Stimulated activated naive CD4-positive, alpha-beta T cell treated with Interleukin-2 at 50 U/mL for 16 hours (primary cell): ENCODE data around the gene CEP68.
"Not testable (repeated sequence)": the region's sequence is repeated elsewhere in the genome, so short reads cannot be mapped to it uniquely, and the experiment has no call there.

Source experiments
- DNase-seq: peaks from one replicate; lab custom pipeline; 2025; lab: John Stamatoyannopoulos, UW

Gene CEP68

DNA sequence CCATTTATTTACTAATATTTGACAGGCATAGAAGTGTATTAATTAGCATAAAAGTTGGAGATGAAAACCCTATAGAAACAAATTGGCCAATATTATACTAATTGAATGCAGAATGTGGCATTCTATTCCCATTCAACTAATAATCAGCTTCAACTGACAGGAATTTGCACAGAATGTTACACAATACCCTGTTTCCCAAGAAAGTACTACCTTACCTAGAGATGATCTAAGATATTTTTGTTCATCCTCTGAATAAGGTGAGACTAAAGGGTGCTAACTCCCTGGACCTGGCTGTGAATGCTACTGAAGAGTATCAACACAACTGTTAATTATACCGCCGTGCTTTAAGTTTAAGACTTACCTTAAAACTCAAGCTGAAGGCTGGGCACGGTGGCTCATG lies 28.9 kb downstream of the CEP68 start:
- no peak for DNase-seq

DNA sequence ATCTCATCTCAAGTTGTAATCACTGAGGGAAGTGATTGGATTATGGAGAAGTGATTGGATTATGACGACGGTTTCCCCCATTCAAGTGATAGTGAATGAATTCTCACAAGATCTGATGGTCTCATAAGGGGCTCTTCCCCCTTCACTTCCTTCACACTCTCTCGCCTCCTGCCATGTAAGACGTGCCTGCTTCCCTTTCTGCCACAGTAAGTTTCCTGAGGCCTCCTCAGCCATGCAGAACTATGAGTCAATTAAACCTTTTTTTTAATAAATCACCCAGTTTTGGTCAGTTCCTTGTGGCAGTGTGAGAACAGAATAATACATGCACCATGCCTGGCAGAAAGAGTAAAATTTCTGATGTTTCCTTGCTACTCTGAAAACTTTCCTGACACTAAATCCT lies 36.6 kb downstream of the CEP68 start:
- no peak for DNase-seq

DNA sequence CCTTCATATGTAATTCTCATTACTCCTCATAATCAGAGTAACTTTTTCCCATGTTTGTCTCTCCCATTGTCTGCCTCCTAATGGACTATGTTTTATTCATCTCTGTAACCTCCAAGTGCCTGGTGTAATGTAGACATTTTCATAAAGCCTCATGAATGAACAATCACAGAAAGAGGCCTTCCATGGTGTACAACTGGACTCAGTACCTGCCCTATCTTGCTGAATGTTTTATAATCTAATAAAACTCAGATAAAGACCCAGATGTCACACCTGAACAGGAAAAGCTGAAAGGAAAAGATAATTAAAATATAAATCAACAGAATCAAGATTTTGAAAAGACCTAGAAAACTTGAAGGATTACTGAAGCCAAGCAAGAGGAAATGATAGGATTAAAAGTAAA lies 37.0 kb downstream of the CEP68 start:
- no peak for DNase-seq

DNA sequence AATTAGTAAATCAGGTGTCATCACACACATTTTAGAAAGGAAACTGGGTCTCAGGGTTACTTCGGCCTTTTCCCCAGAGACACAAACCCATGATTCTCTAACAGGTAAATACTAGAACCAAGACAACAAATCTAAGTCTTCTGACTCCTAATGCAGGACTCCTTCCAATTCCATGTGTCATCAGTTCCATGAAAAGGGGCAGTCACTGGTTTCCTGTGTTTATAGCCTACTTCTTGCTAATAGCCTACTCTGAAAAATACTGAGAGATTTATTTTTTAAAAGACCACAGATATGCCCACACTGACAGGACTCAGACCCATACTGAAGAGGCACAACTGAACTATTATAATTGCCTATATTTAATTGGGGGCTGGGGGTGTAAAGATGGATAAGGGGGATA lies 40.7 kb downstream of the CEP68 start:
- no peak for DNase-seq

DNA sequence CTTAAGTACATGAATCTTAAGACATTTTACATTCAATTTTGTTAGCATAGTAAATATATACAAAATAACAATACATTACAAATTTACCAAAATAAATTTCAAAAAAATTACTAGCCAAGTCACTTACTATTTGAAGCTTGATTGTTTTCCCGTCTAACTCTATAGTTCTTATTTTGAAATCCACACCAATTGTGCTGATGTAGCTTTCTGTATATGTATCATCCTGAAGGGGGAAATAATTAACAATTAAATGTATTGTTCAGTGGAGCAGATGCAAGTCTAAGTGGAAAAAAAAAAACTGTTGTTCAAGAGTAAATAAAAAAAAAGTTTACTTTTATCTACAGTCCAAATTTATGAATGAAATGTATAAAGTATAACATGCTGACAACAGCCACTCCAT lies 41.6 kb downstream of the CEP68 start:
- DNase-seq, result no peak

DNA sequence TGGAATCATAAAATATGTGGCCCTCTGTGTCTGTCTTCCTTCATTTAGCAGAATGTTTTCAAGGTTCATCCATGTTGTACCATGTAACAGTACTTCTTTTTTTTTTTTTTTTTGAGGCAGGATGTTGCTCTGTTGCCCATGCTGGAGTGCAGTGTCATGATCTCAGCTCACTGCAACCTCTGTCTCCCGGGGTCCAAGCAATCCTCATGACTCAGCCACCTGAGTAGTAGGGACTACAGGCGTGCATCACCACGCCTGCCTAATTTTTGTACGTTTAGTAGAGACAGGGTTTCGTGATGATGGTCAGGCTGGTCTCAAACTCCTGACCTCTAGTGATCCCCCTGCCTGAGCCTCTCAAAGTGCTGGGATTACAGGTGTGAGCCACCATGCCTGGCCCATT lies 42.5 kb downstream of the CEP68 start:
- no peak for DNase-seq

DNA sequence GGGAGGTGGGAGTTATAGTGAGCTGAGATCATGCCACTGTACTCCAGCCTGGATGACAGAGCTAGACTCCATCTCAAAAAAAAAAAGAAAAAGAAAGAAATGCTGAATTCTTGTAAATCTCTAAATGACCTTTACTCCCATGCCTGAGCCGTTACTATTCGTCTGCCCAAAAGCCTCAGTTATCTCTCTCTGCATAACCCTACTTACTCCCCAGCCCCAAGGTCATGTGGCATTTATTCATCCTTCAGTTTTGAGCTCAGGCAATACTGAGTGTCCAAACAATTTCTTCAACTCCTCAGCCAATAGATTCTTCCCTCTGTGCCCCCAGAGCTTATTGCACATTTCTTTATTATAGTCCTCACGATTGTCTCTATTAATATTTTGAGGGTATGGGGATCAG lies 44.9 kb downstream of the CEP68 start:
- DNase-seq, result no peak

DNA sequence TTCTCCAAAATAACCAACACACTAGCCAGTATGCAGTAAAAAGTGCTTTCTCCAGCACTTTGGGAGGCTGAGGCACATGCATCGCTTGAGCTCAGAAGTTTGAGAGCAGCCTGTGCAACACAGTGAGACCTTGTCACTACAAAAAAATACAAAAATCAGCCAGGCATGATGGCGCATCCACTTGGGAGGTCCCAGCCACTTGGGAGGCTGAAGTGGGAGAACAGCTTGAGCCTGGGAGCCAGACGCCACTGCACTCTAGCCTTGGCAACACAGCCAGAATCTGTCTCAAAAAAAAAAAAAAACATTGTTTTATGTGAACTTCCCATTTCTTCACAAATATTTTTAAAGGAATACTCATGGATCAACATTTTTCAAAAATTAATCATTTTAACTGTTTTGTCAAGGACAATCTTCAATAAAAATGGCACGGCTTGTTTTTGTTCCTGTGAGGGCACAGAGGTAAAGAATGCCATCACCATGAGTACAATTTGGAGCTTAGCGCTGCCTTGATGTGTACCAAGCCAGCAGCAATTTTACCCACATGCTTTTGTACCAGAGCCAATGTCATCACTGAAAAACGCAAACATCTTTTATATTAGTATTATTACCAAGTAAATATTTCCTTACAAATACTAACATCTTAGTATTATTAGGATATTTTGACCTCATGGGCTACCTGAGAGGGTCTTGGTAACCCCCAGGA lies 46.9 kb downstream of the CEP68 start:
- no peak for DNase-seq

DNA sequence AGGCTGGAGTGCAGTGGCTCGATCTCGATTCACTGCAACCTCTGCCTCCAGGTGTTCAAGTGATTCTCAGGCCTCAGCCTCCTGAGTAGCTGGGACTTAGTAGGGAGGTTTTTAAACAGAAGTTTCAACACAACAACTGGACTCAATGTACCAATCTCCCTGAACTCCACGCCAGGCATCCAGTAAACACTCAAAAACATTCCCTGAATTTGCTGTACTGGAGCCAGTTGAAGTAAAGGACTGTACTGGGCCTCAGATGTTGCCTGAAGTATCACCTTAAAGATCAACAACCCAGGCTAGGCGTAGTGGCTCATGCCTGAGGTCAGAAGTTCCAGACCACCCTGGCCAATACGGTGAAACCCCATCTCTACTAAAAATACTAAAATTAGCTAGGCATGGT lies 51.3 kb downstream of the CEP68 start:
- DNase-seq, result no peak

DNA sequence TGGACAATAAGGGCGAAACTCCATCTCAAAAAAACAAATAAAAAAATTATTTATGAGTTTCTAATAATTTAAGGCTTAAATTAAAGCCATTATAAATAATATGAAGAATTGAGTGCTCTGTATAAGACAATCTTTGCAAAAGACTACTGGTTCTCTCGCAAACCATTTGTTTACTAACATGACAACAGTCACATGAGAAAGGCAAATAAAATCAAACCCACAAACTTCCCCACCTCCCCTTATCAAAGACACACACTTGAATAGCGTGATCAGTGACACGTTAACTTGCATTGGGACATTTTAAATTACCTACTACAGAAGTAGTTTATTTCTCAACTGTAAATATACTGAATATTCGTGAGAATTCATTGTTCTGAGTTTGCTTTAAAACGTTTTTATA lies 52.6 kb downstream of the CEP68 start:
- DNase-seq, result no peak

DNA sequence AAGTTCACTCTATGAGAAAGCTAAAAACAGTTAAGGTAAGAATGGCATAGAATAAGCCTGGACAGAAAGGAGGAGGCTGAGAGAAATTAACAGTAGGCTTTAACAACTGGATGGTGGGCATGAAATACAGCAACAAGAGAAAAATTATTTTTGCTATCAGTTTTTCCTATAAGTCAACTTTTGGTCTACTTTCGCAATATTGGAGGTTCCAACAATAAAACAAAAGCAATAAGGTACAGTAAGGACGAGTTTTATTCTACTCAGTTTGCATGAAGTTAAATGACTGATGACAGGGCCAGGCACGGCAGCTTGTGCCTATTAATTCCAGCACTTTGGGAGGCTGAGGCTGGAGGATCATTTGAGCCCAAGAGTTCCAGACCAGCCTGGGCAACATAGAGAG lies 56.4 kb downstream of the CEP68 start:
- DNase-seq, result no peak

DNA sequence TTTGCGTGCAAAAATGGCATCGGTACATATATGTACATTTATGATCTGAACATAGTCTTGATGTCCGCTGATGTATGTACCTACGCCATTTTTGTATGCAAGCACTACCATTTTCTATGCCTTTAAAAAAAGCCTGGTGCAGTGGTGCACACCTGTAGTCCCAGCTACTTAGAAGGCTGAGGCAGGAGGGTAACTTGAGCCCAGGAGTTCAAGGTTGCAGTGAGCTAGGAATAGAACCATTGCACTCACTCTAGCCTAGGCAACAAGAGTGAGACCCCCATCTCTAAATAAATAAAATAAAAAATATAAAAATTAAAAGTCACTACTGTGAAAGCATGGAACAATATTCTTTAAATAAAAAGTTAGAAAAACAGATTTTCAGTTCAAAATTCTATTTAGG lies 57.0 kb downstream of the CEP68 start:
- DNase-seq, result no peak

DNA sequence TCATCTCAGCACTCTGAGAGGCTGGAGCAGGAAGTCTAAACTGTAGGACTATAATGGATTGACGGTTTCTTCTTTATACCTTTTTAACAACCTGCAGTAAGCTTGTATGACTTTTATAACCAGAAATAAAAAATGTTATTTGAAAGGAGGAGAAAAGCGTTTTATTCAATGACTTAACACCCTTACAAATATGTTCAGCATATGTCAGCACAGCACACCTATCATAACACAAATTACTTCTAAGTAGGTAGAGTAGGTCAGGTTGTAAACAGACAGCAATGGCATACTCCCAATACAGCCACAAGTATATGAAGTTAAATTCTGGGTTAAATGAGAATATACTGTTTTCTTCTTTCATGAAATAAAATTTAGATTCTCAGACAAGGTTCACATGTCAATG lies 57.6 kb downstream of the CEP68 start:
- no peak for DNase-seq

DNA sequence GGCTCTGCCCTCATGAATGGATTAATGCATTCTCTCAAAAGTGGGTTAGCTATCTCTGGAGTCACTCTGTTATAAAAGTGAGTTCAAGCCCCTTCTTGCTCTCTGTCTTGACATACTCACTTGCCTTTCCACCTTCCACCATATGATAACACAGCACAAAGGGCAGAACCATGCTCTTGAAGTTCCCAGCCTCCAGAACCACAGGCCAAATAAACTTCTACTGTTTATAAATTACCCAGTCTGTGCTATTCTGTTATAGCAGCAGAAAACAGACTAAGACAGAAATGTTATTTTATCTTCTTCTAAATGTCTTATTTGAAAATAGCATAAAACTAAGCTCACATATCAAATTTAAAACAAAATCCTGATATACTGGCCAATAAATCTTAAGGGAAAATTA lies 58.7 kb downstream of the CEP68 start:
- DNase-seq, result no peak

DNA sequence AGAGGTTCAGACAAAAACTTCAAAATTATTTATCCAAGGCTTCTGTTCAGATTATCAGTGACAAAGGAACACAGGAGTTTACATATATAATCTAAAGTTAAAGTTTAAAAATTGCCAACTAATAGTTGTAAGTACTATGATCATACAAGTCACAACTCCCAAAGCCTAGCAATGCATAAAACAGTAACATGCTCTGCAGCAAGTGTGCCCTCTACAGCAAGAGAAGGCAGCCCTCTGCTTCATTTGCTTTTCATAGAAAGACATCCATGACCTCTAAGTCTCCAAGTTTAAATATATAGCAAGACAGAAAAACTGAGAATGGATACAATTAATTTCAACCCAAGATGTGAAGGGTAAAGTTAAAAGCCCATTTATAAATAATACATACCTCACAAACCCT lies 60.4 kb downstream of the CEP68 start:
- DNase-seq, result no peak

DNA sequence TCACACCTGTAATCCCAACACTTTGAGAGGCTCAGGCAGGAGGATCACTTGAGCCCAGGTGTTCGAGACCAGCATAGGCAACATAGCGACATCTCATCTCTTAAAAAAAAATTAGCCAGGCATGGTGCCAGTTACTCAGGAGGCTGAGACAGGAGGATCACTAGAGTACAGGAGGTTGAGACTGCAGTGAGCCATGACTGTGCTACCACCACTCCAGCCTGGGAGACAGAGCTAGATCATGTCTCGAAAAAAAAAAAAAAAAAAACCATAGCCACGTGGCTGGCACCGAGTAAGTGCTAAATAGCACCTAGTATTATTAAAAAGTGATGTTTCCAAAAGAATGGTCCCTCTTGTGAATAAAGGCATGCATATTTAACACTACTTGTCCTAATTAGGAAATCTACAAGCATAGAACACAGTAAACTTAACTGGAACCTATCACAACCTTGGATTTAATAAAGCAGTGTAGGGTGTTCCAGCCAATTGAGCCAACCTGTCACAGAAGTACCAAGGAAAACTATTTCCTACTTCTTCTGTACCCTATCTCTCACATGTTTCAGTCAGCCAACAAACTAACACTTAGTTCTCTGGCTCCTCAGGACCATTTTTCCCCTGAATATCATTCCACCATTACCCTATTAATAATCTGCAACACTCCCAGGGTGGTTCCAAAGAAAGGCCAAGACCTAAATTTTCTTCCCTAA lies 64.9 kb downstream of the CEP68 start:
- DNase-seq, result no peak

DNA sequence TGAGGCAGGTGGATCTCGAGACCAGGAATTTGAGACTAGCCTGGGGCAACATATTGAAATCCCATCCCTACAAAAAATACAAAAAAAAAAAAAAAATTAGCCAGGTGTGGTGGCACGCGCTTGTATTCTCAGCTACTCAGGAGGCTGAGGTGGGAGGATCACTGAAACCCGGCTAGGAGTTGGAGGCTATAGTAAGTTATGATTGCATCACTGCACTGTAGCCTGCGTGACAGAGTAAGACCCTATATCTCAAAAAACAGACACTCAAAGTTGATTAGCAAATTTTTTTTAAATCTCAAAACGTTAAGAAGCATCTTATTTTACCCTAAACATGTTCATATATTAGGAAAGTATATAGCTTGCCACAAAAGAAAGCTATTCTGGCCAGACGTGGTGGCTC lies 66.1 kb downstream of the CEP68 start:
- no peak for DNase-seq

DNA sequence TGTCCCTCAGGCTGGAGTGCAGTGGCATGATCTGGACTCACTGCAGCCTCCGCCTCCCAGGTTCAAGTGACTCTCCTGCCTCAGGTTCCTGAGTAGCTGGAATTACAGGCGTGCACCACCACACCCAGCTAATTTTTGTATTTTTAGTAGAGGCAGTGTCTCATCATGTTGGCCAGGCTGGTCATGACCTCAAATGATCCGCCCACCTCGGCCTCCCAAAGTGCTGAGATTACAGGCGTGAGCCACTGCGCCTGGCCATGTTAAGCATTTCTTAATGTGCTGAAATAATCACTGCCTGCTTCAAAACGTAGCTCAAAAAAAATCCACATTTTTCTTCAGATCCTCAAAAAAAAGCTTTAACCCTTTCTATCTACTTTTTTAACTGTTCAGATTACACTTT lies 69.2 kb downstream of the CEP68 start:
- DNase-seq, result not testable (repeated sequence)

DNA sequence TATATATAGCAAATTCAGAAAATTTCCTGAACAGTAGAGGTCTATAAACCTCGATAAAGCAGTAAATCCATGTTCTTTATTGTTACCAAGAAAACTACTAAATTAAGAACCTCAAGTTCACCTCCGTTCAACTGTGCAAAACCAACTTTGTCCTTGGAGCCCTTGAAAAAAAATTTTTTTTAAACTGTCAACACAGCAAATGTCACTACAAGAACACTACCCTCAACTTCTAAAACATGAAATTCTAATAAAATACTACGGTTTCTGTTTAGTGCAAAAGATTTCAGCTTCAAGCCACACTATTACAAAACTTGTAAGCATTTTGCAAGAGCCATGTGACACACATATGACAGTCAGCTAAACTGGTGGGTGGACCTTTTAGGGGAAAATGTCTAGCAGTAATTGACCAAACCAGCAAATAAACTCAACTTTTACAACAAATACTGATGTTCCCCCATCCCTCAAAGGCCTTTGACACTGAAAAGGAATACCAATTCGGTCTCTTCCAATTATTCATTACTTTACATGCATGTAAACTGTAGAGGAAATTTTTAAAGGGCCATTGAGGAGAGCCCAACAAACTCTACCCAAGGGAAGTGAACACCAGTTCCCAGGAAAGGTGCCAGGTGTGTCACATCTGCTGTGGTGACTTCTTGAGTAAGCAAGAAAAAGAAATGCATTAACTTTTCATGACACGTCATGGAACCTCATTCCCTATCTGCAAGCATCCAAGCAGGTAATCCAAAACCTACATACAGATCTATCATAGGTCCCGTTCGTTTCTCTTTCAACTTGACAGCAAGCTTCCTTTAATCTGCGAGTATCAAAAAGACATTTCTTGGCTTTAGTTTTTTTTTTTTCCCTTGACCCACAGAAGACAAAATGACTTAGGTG lies 72.3 kb downstream of the CEP68 start:
- no peak for DNase-seq

DNA sequence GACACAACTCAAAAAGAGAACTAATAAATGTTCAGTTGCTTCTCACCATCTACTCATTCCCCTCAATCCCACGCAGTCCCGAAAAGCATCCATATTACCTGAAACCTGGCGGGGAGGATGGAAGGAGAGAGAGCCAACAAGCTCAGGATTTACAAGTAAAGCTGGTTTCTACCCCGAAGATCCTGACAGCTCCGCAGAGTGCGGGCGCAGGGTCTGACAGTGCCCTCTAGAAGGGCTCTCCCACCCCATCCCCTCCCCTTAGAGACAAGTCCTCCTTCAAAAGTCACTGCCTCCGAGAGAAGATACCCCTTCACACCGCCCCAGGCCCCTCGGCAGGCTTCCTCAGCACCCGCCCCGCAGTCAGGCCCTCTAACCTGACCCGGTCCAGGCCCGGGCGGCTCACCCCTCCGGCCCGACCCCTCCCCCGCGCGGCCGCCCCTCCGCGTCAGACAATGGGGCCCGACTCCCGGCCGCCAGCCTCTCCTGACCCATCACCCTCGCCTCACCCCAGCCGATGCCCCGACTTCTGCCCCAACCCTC lies 73.1 kb downstream of the CEP68 start:
- peak; percentile 48 for DNase-seq

DNA sequence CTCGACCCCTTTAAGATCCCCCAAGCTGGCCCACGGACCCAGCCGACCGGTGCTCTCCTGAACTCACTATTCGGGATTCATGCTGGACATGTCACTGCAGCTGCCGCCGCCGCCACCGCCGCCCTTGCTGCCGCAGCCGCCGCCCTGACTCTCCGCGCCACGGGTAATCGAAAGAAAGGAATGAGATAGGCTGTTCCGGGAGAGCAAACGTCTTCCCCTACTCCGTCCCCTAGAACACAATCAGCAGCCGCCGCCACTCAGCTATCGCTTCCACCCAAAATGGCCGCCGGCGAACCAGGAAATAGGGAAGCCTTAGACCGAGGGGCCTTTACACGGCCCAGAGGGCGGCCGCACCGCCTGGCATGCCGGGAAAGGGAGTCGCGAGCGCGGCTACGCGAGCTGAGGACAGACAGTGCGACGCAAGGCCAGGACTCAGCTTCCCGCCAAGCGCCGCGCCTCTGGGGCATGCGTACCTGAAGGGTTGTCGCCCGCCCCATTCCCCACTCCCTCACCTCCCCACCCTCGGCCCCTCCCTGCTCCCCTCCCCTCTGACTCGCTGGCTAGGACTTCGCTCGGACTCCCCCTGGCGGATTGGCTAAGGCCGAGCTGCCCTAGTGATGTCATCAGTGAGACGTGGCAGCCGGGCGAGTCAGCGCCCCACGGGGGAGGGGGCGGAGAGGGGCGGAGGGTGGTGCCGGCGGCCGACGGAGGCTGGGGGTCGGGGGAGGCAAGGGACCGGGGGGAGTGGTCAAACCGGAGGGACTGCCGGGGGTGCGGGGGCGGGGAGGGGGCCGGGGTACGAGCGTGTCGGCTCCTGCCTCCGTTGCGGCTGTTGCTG lies 73.8 kb downstream of the CEP68 start, which contains the start of gene RAB1A:
Gene RAB1A (minus strand): TSS at position 281 of the 838 bp plus-strand sequence. CDS start 191 bp downstream, at position 90.
- peak; percentile 100 for DNase-seq
